Chondrocyte (in vitro differentiated cells): Measurements from ENCODE around the gene HSPA1B. TPM values are rescaled to one million over a fixed set of nuclear protein-coding genes. Genes with fewer than 3 reads are reported as not detected.

Experiments
- DNase-seq: peaks from one replicate; pipeline ENCODE4 v3.0.0; 2021; ENCODE audit warnings: mixed read lengths, low spot score
- H3K27ac Mint-ChIP-seq: one replicate; pipeline ENCODE4 v1.8.0; 2021; ENCODE audit warnings: mild to moderate bottlenecking, moderate library complexity, mixed read lengths; ENCODE audit not compliant: unreplicated experiment
- H3K27me3 Mint-ChIP-seq: 2 replicates; pipeline ENCODE4 v1.8.0; 2021; ENCODE audit warnings: low read depth, mixed read lengths
- H3K36me3 Mint-ChIP-seq: 2 replicates; pipeline ENCODE4 v1.8.0; 2021; ENCODE audit warnings: low read depth, mixed read lengths
- H3K4me1 Mint-ChIP-seq: 2 replicates; pipeline ENCODE4 v1.8.0; 2021; ENCODE audit warnings: low read depth, mild to moderate bottlenecking, mixed read lengths
- H3K4me3 Mint-ChIP-seq: one replicate; pipeline ENCODE4 v1.8.0; 2021; ENCODE audit warnings: mild to moderate bottlenecking, moderate library complexity, mixed read lengths; ENCODE audit not compliant: unreplicated experiment
- H3K9me3 Mint-ChIP-seq: 2 replicates; pipeline ENCODE4 v1.8.0; 2021; ENCODE audit warnings: low read depth, mixed read lengths
- total RNA-seq: library from RNA; stranded (reverse); gene quantifications from 3 replicates; pipeline ENCODE4 v1.2.1, GENCODE V29; 2021
- TF ChIP-seq, protein P1 (sequence below): fragments of 200-600 bp; sonication (generic); IDR thresholded peaks from 2 replicates; pipeline ENCODE4 v1.5.0; 2021; ENCODE audit warnings: antibody characterized with exemption, mild to moderate bottlenecking, moderate library complexity

The HSPA1B gene
- total RNA-seq, 1 donor from 2014 or later: 46.8 TPM

DNA sequence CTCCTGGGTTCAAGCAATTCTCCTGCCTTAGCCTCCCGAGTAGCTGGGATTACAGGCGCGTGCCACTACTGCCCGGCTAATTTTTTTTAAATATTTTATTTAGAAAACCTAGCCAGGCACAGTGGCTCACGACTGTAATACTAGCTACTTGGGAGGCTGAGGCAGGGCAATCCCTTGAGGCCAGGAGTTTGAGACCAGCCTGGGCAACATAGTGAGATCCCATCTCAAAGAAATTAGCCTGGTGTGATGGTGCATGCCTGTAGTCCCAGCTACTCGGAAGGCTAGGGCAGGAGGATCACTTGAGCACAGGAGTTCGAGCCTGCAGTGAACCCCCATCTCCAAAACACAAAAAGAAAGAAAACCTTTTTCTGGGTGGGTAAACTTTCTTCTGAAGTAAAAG is 48.8 kb downstream of the HSPA1B start:
- Mint-ChIP-seq H3K4me3 (no peak overlapping the region), H3K27ac (no peak overlapping the region), H3K36me3 (peaks cover 13% of the 10 kb centered on the region), H3K4me1 (no peaks in the 10 kb centered on the region), H3K9me3 (no peaks in the 10 kb centered on the region), H3K27me3 (no peaks in the 10 kb centered on the region)
- DNase-seq: no peak
- TF ChIP-seq, protein P1, sequence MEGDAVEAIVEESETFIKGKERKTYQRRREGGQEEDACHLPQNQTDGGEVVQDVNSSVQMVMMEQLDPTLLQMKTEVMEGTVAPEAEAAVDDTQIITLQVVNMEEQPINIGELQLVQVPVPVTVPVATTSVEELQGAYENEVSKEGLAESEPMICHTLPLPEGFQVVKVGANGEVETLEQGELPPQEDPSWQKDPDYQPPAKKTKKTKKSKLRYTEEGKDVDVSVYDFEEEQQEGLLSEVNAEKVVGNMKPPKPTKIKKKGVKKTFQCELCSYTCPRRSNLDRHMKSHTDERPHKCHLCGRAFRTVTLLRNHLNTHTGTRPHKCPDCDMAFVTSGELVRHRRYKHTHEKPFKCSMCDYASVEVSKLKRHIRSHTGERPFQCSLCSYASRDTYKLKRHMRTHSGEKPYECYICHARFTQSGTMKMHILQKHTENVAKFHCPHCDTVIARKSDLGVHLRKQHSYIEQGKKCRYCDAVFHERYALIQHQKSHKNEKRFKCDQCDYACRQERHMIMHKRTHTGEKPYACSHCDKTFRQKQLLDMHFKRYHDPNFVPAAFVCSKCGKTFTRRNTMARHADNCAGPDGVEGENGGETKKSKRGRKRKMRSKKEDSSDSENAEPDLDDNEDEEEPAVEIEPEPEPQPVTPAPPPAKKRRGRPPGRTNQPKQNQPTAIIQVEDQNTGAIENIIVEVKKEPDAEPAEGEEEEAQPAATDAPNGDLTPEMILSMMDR: no peak

- H3K4me3 Mint-ChIP-seq: no peak overlapping the region
- no peak overlapping the region for H3K27ac Mint-ChIP-seq
- H3K36me3 Mint-ChIP-seq: peaks cover 17% of the 10 kb centered on the region
- H3K4me1 Mint-ChIP-seq: no peaks in the 10 kb centered on the region
- H3K27me3 Mint-ChIP-seq: no peaks in the 10 kb centered on the region
- no peak for DNase-seq
- H3K9me3 Mint-ChIP-seq: no peaks in the 10 kb centered on the region
- TF ChIP-seq, protein P1: no peak
Measured at GRCh38 chr6:31877125-31877650, 49.6 kb downstream of the HSPA1B start.

DNA sequence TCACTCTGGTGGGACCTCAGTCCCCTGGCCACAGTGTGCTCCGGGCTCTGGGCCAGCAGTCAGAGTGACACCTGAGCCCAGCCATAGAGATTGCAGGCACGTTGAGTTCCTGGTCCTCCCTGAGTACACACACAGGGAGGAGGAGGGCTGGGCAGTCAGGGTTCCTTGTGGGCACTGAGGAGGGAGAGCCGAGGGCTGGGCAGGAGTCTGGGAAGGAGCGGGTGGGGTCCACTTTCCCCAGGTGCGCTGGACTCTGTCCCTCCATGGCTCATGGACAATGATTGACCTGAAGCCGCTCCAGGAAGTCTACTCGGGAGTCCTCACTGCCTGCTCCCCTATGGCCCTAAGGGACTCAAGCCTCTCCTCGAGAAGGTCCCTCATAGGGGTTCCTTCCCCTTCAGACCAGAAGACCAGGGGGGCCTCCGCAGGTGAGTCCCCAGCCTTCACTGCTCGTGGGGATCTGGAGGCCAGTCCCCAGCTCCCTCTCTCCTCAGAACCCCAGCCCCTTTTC is 50.2 kb downstream of the HSPA1B start:
- TF ChIP-seq, protein P1: no peak
- peaks cover 21% of the 10 kb centered on the region for H3K36me3 Mint-ChIP-seq

DNA sequence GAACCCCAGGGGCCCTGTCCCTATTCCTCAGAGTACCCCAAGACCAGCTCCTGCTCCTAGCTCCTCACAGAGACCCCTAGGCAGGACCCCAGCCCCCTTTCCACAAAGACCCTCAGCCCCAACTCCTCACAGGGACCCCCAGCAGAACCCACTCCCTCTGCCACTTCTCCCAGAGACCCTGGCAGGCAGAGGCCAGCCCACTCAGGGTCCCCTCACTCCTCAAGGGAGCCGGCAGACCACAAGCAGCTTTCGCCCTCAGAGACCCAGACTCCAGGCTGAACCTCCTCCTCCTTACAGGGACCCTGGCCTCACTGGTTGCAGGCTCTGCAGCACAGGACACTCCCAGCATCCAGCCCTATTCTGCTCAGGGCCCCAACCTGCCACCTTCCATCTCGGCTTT is 50.7 kb downstream of the HSPA1B start:
- Mint-ChIP-seq H3K36me3 (peaks cover 25% of the 10 kb centered on the region), H3K4me1 (no peaks in the 10 kb centered on the region), H3K4me3 (no peak overlapping the region), H3K27me3 (no peaks in the 10 kb centered on the region), H3K9me3 (no peaks in the 10 kb centered on the region), H3K27ac (no peak overlapping the region)
- TF ChIP-seq, protein P1: no peak
- no peak for DNase-seq

More for the DNA sequence above, 50.2 kb downstream of the HSPA1B start:
- no peaks in the 10 kb centered on the region for H3K9me3 Mint-ChIP-seq
- H3K4me3 Mint-ChIP-seq: no peak overlapping the region
- H3K27ac Mint-ChIP-seq: no peak overlapping the region
- H3K4me1 Mint-ChIP-seq: no peaks in the 10 kb centered on the region
- no peaks in the 10 kb centered on the region for H3K27me3 Mint-ChIP-seq
- DNase-seq: no peak

DNA sequence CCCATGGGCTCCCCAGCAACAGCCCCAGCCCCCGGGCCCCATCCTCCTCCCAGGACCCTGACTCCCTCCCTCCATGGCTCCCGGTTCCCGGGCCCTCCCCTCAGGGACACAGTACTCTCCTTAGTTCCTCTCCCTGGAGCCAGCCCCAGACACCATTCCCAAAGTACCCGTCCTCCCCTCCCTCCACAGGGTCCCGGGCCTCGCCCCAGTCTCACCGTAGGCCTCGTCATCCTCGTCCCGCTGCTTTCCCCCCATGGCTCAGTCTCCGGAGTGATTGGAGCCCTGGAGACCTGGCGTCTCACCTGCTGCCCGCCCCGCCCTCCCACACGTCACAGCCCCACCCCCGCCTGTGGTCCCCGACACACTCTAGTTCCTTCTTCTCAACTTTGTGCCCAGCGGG is 51.2 kb downstream of the HSPA1B start, which contains the start of gene SLC44A4:
TSS of gene SLC44A4 (minus strand) at position 272 of the 400 bp plus-strand sequence. CDS start at position 255, 17 bp downstream.
- TF ChIP-seq, protein P1: no peak
- peaks cover 26% of the 10 kb centered on the region for H3K36me3 Mint-ChIP-seq
- no peak for DNase-seq

More for the DNA sequence above, 51.2 kb downstream of the HSPA1B start, which contains the start of gene SLC44A4:
- Mint-ChIP-seq H3K9me3 (no peaks in the 10 kb centered on the region), H3K4me1 (no peaks in the 10 kb centered on the region), H3K27me3 (no peaks in the 10 kb centered on the region), H3K4me3 (no peak within 1 kb of the TSS), H3K27ac (no peak within 1 kb of the TSS)
